ENCODE measurements around the gene NSMF. TPM values are rescaled to one million over a fixed set of nuclear protein-coding genes. Genes with fewer than 3 reads are reported as not detected.

Gene NSMF
- total RNA-seq, 1 experiment from 2014 or later, result 19.1 TPM

DNA sequence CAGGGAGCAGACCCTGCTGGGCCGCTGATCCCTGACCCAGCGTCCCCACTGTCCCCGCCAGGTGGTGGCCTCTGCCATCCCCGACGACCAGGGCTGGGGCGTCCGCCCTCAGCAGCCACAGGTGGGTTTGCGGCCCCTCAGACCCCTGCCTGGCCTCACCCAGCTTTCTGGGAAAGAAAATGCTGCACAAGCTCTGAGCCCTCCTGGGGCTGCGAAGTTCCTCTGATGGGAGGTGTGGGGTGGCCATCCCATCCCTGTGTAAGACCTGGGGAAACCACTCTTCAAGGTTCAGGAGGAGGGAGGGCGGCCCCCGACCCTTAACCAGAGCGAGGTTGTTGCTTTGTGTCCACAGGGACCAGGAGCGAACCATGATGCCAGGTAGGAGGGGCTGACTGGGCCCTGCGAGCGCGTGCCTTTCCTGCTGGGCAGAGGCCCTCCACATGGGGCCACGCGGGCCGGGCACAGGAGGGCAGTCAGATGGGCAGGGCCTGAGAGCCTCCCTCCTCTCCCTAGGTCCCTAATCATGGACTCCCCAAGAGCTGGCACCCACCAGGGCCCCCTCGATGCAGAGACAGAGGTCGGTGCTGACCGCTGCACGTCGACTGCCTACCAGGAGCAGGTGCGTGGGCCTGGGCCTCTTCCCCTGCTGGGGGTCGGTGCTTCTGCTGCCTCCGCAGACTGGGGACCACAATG is 28.3 kb downstream of the NSMF start:
- DNase-seq (ENCODE audit: low spot score), result no peak

DNA sequence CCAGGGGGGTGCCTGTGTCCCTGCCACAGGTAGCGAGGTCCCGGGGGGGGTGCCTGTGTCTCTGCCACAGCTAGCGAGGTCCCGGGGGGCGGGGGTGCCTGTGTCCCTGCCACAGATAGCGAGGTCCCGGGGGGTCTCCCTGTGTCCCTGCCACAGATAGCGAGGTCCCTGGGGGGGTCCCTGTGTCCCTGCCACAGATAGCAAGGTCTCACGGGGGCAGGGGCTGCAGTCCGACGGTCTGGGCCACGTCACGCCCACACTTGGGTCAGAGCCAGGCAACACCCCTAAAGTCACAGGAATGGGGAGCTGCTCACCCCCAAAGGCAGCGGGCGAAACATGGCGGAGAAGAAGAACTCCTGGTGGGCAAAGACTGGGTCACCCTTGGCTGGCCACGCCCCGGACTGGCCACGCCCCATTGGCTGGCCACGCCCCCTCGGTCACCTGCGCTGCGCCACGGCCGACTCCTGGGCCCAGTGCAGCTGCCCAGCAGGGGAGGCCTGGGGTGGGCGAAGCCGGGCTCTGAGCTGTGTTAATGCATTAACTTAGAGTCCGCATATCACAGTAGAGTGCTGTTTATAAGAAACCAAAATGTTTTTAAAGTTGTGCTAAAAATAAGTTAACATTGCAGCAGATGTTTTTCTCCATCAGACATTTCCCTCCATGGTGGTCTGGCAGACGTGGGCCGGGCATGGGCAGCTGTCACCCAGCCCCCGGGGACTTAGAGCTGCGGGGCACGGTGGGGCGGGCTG is 29.0 kb downstream of the NSMF start:
- no peak for DNase-seq (ENCODE audit: low spot score)

- DNase-seq (ENCODE audit: low spot score), result no peak
Observed at GRCh38 chr9:137429546-137429890, 29.6 kb downstream of the NSMF start.

- DNase-seq (ENCODE audit: low spot score), result no peak
Observed at GRCh38 chr9:137428841-137429545, 30.1 kb downstream of the NSMF start.

- no peak for DNase-seq (ENCODE audit: low spot score)
Observed at GRCh38 chr9:137428311-137428630, 30.9 kb downstream of the NSMF start.

- DNase-seq (ENCODE audit: low spot score), result no peak
Observed at GRCh38 chr9:137427454-137428310, 31.5 kb downstream of the NSMF start.

DNA sequence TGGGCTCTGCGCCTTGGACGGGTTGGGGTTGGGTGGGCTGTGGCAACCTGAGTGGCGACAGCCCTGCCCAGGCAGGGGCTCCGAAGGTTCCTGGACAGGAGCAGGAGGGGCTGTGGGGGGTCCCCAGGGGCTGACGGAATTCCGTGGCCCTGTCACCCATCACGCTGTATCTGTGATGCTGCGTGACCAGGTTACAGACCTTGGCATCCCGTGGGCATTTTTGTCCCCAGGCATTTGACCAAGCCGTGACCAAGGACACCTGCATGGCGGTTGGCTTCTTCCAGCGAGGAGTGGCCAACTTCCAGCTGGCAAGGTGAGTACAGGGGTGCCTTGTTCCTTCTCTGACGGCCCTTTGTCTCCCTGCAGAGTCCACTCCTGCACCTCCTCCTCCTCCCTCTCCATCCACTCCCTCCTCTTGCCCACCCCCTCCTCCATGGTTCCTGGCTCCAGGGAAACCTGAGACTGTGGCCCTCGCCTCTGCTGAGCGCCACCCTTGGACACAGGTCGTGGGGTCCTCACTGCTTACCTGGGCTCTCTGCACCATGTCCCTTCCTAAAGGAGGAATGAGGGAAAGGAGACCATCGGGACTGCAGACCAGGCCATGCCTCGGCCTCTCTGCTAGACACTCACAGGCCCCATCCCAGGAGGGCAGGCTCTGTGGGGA is 33.0 kb downstream of the NSMF start:
- DNase-seq (ENCODE audit: low spot score), result no peak

- no peak for DNase-seq (ENCODE audit: low spot score)
Observed at GRCh38 chr9:137423514-137424291, 35.4 kb downstream of the NSMF start.

DNA sequence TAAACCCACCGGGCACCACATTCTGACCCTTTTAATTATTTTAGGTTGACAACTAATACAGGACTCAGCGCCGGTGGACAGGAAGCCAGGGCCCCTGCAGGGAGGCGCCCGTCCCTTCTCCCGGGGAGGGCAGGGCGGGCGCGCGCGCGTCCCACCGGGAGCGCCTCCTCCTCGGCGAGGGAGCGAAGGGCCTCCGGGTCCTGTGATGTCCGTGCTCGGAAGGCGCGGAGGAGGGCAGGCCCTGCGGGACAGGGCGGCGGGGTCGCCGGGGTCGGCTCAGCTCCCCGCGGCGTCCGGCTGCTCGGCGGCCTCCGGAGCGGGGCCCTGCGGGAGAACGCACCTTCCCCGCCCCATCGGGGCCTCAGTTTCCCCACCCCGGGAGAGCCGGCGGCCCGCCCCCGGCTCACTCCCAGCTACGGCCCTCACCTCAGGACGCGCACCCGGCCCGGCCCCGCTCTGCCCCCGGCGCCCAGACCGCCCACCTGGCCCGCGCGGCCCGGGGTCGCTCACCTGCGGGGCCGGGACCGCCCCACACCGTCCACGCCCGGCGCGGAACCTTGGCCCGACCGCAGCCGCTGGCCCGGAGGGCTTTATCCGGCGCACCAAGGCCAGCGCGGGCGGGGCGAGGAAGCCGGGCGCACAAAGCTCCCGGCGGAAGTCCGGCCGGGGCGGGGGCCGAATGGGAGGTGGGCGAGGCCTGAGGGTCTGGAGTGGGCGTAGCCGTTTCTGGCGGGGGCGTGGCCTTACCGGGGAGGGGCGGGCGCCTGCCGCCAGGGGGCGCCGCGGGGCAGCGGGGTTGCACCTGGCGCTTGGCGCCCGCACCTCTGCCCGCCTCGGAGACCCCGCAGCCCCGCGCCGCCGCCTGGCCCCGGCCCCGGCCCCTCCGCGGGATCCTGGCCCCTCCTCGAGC is 36.3 kb downstream of the NSMF start, which contains the start of the genes EXD3 and NOXA1:
Gene EXD3, minus strand, starts transcription at position 559 of the 910 bp plus-strand sequence. CDS start 27,805 bp downstream, outside the sequence.
Gene NOXA1, plus strand, starts transcription at position 790 of the 910 bp plus-strand sequence. CDS start 137 bp downstream, outside the sequence.
- peak; percentile 74 for DNase-seq (ENCODE audit: low spot score)

- no peak for DNase-seq (ENCODE audit: low spot score)
Observed at GRCh38 chr9:137421838-137422603, 37.1 kb downstream of the NSMF start.

GRCh38 chr9:137417161-137418021 is 41.7 kb downstream of the NSMF start:
- no peak for DNase-seq (ENCODE audit: low spot score)

DNA sequence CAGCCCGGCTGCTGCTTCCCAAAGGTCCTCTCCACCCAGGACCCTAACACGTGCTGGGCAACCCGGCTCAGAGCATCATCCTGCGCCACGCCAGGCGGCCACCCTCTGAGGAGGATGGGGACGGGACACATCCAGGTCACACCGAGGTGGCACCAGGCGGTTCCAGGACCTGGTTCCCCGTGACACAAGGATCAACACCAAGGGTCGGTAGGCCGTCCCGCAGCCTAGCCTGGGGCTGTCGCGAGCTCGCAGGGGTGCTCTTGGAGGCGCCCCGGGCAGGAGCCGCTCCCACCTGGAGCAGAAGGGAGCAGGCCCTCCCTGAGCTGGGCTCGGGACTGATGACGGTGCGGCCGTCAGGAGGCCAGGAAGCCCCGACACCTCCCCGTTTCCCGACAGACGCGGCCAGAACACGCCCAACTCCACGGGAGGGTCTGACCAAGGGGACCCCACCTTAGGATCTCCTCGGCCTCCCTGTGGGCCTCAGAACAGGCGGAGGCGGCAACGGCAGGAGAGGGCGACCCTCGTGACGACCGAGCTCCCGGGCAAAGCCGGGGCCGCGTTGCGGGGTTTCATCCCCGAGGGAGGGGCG is 42.5 kb downstream of the NSMF start:
- DNase-seq (ENCODE audit: low spot score), result no peak

- no peak for DNase-seq (ENCODE audit: low spot score)
Observed at GRCh38 chr9:137416006-137416562, 43.0 kb downstream of the NSMF start.

- no peak for DNase-seq (ENCODE audit: low spot score)
Observed at GRCh38 chr9:137415451-137415850, 43.7 kb downstream of the NSMF start.

GRCh38 chr9:137412431-137412830 is 46.7 kb downstream of the NSMF start:
- DNase-seq (ENCODE audit: low spot score), result no peak

DNA sequence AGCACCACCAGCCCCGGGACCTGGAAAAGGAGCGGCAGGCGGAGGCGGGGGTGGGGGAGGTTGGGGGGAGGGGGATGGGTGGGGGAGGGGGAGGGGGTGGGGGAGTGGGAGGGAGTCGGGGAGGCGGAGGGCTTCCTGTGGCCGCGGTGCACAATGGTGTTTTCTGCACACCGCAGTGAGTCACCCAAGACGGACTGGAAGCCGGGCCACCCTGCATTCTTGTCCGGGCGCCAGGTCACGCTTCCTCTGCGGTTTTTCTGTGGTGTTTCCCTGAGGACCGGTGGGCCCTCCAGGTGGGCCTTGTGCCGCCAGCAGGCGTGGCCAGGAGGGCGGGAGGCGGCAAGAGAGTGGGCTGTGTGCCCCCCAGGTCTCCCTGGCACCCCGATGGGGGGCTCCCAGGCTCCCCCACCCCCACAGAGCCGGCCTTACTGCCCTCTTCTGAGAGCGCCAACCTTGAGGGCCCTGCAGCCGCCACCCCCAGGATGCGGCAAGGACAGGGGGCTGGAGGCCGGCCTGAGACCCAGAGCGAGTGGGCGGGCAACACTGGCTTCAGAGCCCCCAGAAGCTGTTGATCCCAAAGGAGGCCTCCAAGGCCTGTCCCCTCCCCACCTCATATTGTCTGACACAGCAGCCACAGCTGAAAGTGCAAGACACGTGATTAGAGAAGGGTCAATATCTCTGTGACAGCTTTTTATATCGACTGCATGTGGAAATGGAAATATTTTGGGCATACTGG is 47.3 kb downstream of the NSMF start:
- peak; percentile 96 for DNase-seq (ENCODE audit: low spot score)
